AG09309 (cell line): Measurements from ENCODE around the gene IQSEC1.

Source experiments
- DNase-seq: peaks from one replicate; pipeline ENCODE4 v3.0.0-alpha.2; 2010; ENCODE audit warnings: low read depth
- H3K4me3 ChIP-seq: 2 replicates; pipeline ENCODE4 v1.5.1; 2011; ENCODE audit warnings: mild to moderate bottlenecking, low read depth, low read length, moderate library complexity; ENCODE audit not compliant: control insufficient read depth
- CTCF ChIP-seq: IDR thresholded peaks from 2 replicates; pipeline ENCODE4 v1.5.1; 2011; ENCODE audit warnings: mild to moderate bottlenecking, low read depth, low read length, inconsistent platforms; ENCODE audit not compliant: insufficient read depth, control insufficient read depth; ENCODE audit errors: missing control alignments

IQSEC1 gene

GRCh38 chr3:13046569-13047274 is 26.5 kb downstream of the IQSEC1 start:
- DNase-seq: no peak
- no peak for TF ChIP-seq CTCF
- H3K4me3 ChIP-seq: no peak overlapping the region

- no peak overlapping the region for H3K4me3 ChIP-seq
- no peak for DNase-seq
- TF ChIP-seq CTCF: no peak
Measured at GRCh38 chr3:13045904-13046568, 27.2 kb downstream of the IQSEC1 start.

- no peak for DNase-seq
- no peak for TF ChIP-seq CTCF
- no peak overlapping the region for H3K4me3 ChIP-seq
Measured at GRCh38 chr3:13045241-13045903, 27.9 kb downstream of the IQSEC1 start.

- DNase-seq: no peak
- no peak for TF ChIP-seq CTCF
Measured at GRCh38 chr3:13044496-13045240, 28.6 kb downstream of the IQSEC1 start.

GRCh38 chr3:13043656-13044055 is 29.6 kb downstream of the IQSEC1 start:
- H3K4me3 ChIP-seq: no peak overlapping the region
- TF ChIP-seq CTCF: no peak
- no peak for DNase-seq

More at GRCh38 chr3:13044496-13045240, 28.6 kb downstream of the IQSEC1 start:
- no peak overlapping the region for H3K4me3 ChIP-seq

- TF ChIP-seq CTCF: no peak
- no peak for DNase-seq
- H3K4me3 ChIP-seq: no peak overlapping the region
Measured at GRCh38 chr3:13042715-13043271, 30.4 kb downstream of the IQSEC1 start.
